Measurements from ENCODE around the gene MAD1L1. TPM values are rescaled to one million over a fixed set of nuclear protein-coding genes. Genes with fewer than 3 reads are reported as not detected.

MAD1L1 gene
- total RNA-seq, 1 donor from 2014 or later: 57.6 TPM

GRCh38 chr7:2068693-2069471, 163.9 kb downstream of the MAD1L1 start:
- Mint-ChIP-seq H3K4me3 (ENCODE audit: unreplicated experiment) (no peak overlapping the region), H3K27me3 (ENCODE audit: unreplicated experiment) (peaks cover 9% of the 10 kb centered on the region), H3K27ac (ENCODE audit: unreplicated experiment) (no peak overlapping the region), H3K36me3 (ENCODE audit: unreplicated experiment) (no peaks in the 10 kb centered on the region), H3K4me1 (ENCODE audit: low read depth, unreplicated experiment) (peaks cover 14% of the 10 kb centered on the region), H3K9me3 (ENCODE audit: unreplicated experiment) (peaks cover 11% of the 10 kb centered on the region)
- peak; percentile 44 for TF ChIP-seq CTCF (IDR thresholded peaks at IDR 0.05; ENCODE audit: partially characterized antibody, unreplicated experiment)
- no peak for DNase-seq

- peaks cover 11% of the 10 kb centered on the region for H3K27me3 Mint-ChIP-seq (ENCODE audit: unreplicated experiment)
- H3K4me1 Mint-ChIP-seq (ENCODE audit: low read depth, unreplicated experiment): peaks cover 21% of the 10 kb centered on the region
- DNase-seq: peak; percentile 51
- H3K9me3 Mint-ChIP-seq (ENCODE audit: unreplicated experiment): peaks cover 10% of the 10 kb centered on the region
- H3K27ac Mint-ChIP-seq (ENCODE audit: unreplicated experiment): peak overlapping the region; percentile 78
- TF ChIP-seq CTCF (IDR thresholded peaks at IDR 0.05; ENCODE audit: partially characterized antibody, unreplicated experiment): no peak
- H3K36me3 Mint-ChIP-seq (ENCODE audit: unreplicated experiment): no peaks in the 10 kb centered on the region
- H3K4me3 Mint-ChIP-seq (ENCODE audit: unreplicated experiment): peak overlapping the region; percentile 30
These were observed 166.4 kb downstream of the MAD1L1 start for GRCh38 chr7:2066251-2066919.

GRCh38 chr7:2065528-2065927, 167.2 kb downstream of the MAD1L1 start:
- no peak overlapping the region for H3K27ac Mint-ChIP-seq (ENCODE audit: unreplicated experiment)
- peaks cover 4% of the 10 kb centered on the region for H3K36me3 Mint-ChIP-seq (ENCODE audit: unreplicated experiment)
- peaks cover 21% of the 10 kb centered on the region for H3K4me1 Mint-ChIP-seq (ENCODE audit: low read depth, unreplicated experiment)
- TF ChIP-seq CTCF (IDR thresholded peaks at IDR 0.05; ENCODE audit: partially characterized antibody, unreplicated experiment): no peak
- H3K9me3 Mint-ChIP-seq (ENCODE audit: unreplicated experiment): peaks cover 11% of the 10 kb centered on the region
- H3K4me3 Mint-ChIP-seq (ENCODE audit: unreplicated experiment): no peak overlapping the region
- no peak for DNase-seq
- peaks cover 11% of the 10 kb centered on the region for H3K27me3 Mint-ChIP-seq (ENCODE audit: unreplicated experiment)

GRCh38 chr7:2063563-2064260, 169.0 kb downstream of the MAD1L1 start:
- peaks cover 15% of the 10 kb centered on the region for H3K36me3 Mint-ChIP-seq (ENCODE audit: unreplicated experiment)
- peak overlapping the region; percentile 25 for H3K4me3 Mint-ChIP-seq (ENCODE audit: unreplicated experiment)
- H3K4me1 Mint-ChIP-seq (ENCODE audit: low read depth, unreplicated experiment): peaks cover 19% of the 10 kb centered on the region
- peaks cover 10% of the 10 kb centered on the region for H3K27me3 Mint-ChIP-seq (ENCODE audit: unreplicated experiment)
- H3K9me3 Mint-ChIP-seq (ENCODE audit: unreplicated experiment): peaks cover 16% of the 10 kb centered on the region
- H3K27ac Mint-ChIP-seq (ENCODE audit: unreplicated experiment): peak overlapping the region; percentile 55
- DNase-seq: peak; percentile 64
- peak; percentile 38 for TF ChIP-seq CTCF (IDR thresholded peaks at IDR 0.05; ENCODE audit: partially characterized antibody, unreplicated experiment)
